Muscle layer of colon (tissue), 2 donors: ENCODE results near the gene RBP7.

Experiments
- H3K27ac ChIP-seq: one replicate; pipeline ENCODE4 v1.7.0; 2013; ENCODE audit warnings: low read depth, mild to moderate bottlenecking, low read length, moderate library complexity
- H3K27me3 ChIP-seq, 2 donors: one replicate each; pipeline ENCODE4 v1.7.0; 2013; ENCODE audit warnings: low read length in 2 of 2, mild to moderate bottlenecking in 2 of 2; ENCODE audit not compliant: insufficient read depth in 2 of 2, control insufficient read depth in 1 of 2
- H3K36me3 ChIP-seq: one replicate; pipeline ENCODE4 v1.7.0; 2013; ENCODE audit warnings: mild to moderate bottlenecking, low read length; ENCODE audit not compliant: insufficient read depth
- H3K4me1 ChIP-seq: one replicate; pipeline ENCODE4 v1.7.0; 2013; ENCODE audit warnings: mild to moderate bottlenecking, low read length; ENCODE audit not compliant: insufficient read depth
- H3K4me3 ChIP-seq, 2 donors: one replicate each; pipeline ENCODE4 v1.7.0; 2013; ENCODE audit warnings: low read length in 2 of 2, low read depth in 1 of 2, mild to moderate bottlenecking in 1 of 2, moderate library complexity in 1 of 2
- H3K9ac ChIP-seq: one replicate; pipeline ENCODE4 v1.7.0; 2013; ENCODE audit warnings: low read length
- H3K9me3 ChIP-seq: one replicate; pipeline ENCODE4 v1.7.0; 2013; ENCODE audit warnings: mild to moderate bottlenecking, low read length
- donor health status: abdominal sarcoma.
- donor health status: Adenocarcinoma of cecum.

RBP7 gene

GRCh38 chr1:10032590-10033358 is 35.7 kb downstream of the RBP7 start, which contains the start of gene UBE4B:
UBE4B (plus strand) TSS chr1:10032958; CDS start chr1:10033671, 713 bp downstream.
- H3K9me3 ChIP-seq, result no peaks in the 10 kb centered on the region
- H3K4me3 ChIP-seq, result peak within 1 kb of the TSS; percentile 73 to 98
- H3K9ac ChIP-seq, result peak within 1 kb of the TSS; percentile 45
- no peaks in the 10 kb centered on the region for H3K27me3 ChIP-seq
- H3K36me3 ChIP-seq, result peaks cover 7% of the 10 kb centered on the region
- H3K27ac ChIP-seq, result peak within 1 kb of the TSS; percentile 89
- H3K4me1 ChIP-seq, result peaks cover 17% of the 10 kb centered on the region

- H3K4me1 ChIP-seq, result peaks cover 17% of the 10 kb centered on the region
- H3K4me3 ChIP-seq, result peak overlapping the region; percentile 73 to 98
- peak overlapping the region; percentile 89 for H3K27ac ChIP-seq
- peak overlapping the region; percentile 45 for H3K9ac ChIP-seq
- peaks cover 7% of the 10 kb centered on the region for H3K36me3 ChIP-seq
- H3K27me3 ChIP-seq, result no peaks in the 10 kb centered on the region
- H3K9me3 ChIP-seq, result no peaks in the 10 kb centered on the region
These were observed 36.4 kb downstream of the RBP7 start for GRCh38 chr1:10033359-10033845.

GRCh38 chr1:10042746-10043145 is 45.7 kb downstream of the RBP7 start:
- H3K36me3 ChIP-seq, result peaks cover under 1% of the 10 kb centered on the region
- H3K4me3 ChIP-seq, result no peak overlapping the region
- no peak overlapping the region for H3K9ac ChIP-seq
- H3K27ac ChIP-seq, result no peak overlapping the region
- no peaks in the 10 kb centered on the region for H3K9me3 ChIP-seq
- no peaks in the 10 kb centered on the region for H3K27me3 ChIP-seq
- peaks cover 27% of the 10 kb centered on the region for H3K4me1 ChIP-seq

GRCh38 chr1:10045480-10046355 is 48.7 kb downstream of the RBP7 start:
- H3K9me3 ChIP-seq, result no peaks in the 10 kb centered on the region
- H3K9ac ChIP-seq, result no peak overlapping the region
- H3K4me3 ChIP-seq, result peak overlapping the region in 1 of 2 donors; percentile 14
- H3K4me1 ChIP-seq, result peaks cover 29% of the 10 kb centered on the region
- no peaks in the 10 kb centered on the region for H3K36me3 ChIP-seq
- no peaks in the 10 kb centered on the region for H3K27me3 ChIP-seq
- H3K27ac ChIP-seq, result peak overlapping the region; percentile 50

- Histone ChIP-seq H3K9me3 (no peaks in the 10 kb centered on the region), H3K9ac (no peak overlapping the region), H3K27ac (peak overlapping the region; percentile 50), H3K4me1 (peaks cover 29% of the 10 kb centered on the region), H3K4me3 (peak overlapping the region in 1 of 2 donors; percentile 14), H3K27me3 (no peaks in the 10 kb centered on the region), H3K36me3 (no peaks in the 10 kb centered on the region)
These were observed 49.5 kb downstream of the RBP7 start for GRCh38 chr1:10046356-10047085.

GRCh38 chr1:10048601-10049000 is 51.6 kb downstream of the RBP7 start:
- Histone ChIP-seq H3K4me3 (no peak overlapping the region), H3K27me3 (no peaks in the 10 kb centered on the region), H3K36me3 (no peaks in the 10 kb centered on the region), H3K4me1 (peaks cover 29% of the 10 kb centered on the region), H3K27ac (no peak overlapping the region), H3K9me3 (no peaks in the 10 kb centered on the region), H3K9ac (no peak overlapping the region)

- Histone ChIP-seq H3K4me3 (no peak overlapping the region), H3K27me3 (no peaks in the 10 kb centered on the region), H3K36me3 (no peaks in the 10 kb centered on the region), H3K9ac (no peak overlapping the region), H3K27ac (no peak overlapping the region), H3K4me1 (peaks cover 21% of the 10 kb centered on the region), H3K9me3 (no peaks in the 10 kb centered on the region)
These were observed 53.6 kb downstream of the RBP7 start for GRCh38 chr1:10050611-10051010.

- Histone ChIP-seq H3K9me3 (no peaks in the 10 kb centered on the region), H3K4me1 (peaks cover 18% of the 10 kb centered on the region), H3K4me3 (no peak overlapping the region), H3K9ac (no peak overlapping the region), H3K27ac (no peak overlapping the region), H3K36me3 (no peaks in the 10 kb centered on the region), H3K27me3 (no peaks in the 10 kb centered on the region)
These were observed 54.6 kb downstream of the RBP7 start for GRCh38 chr1:10051656-10052055.

GRCh38 chr1:10052347-10052746 is 55.3 kb downstream of the RBP7 start:
- no peaks in the 10 kb centered on the region for H3K36me3 ChIP-seq
- H3K27ac ChIP-seq, result no peak overlapping the region
- no peak overlapping the region for H3K9ac ChIP-seq
- no peak overlapping the region for H3K4me3 ChIP-seq
- no peaks in the 10 kb centered on the region for H3K27me3 ChIP-seq
- peaks cover 13% of the 10 kb centered on the region for H3K4me1 ChIP-seq
- no peaks in the 10 kb centered on the region for H3K9me3 ChIP-seq

GRCh38 chr1:10054465-10054864 is 57.4 kb downstream of the RBP7 start:
- no peak overlapping the region for H3K27ac ChIP-seq
- no peaks in the 10 kb centered on the region for H3K27me3 ChIP-seq
- H3K4me1 ChIP-seq, result peaks cover 22% of the 10 kb centered on the region
- no peak overlapping the region for H3K4me3 ChIP-seq
- no peaks in the 10 kb centered on the region for H3K36me3 ChIP-seq
- H3K9ac ChIP-seq, result no peak overlapping the region
- no peaks in the 10 kb centered on the region for H3K9me3 ChIP-seq

GRCh38 chr1:10056599-10056987 is 59.6 kb downstream of the RBP7 start:
- no peak overlapping the region for H3K9ac ChIP-seq
- no peaks in the 10 kb centered on the region for H3K36me3 ChIP-seq
- no peak overlapping the region for H3K4me3 ChIP-seq
- H3K27me3 ChIP-seq, result no peaks in the 10 kb centered on the region
- no peaks in the 10 kb centered on the region for H3K9me3 ChIP-seq
- peaks cover 22% of the 10 kb centered on the region for H3K4me1 ChIP-seq
- H3K27ac ChIP-seq, result no peak overlapping the region
